H1 (cell line): ENCODE results near the gene GNAQ. TPM values are rescaled to one million over a fixed set of nuclear protein-coding genes. Genes with fewer than 3 reads are reported as not detected.

ENCODE experiments used
- CTCF ChIA-PET: fragments of 300-600 bp; sonication (Branson Sonifier 250); formaldehyde crosslinking; loops from one replicate; lab custom pipeline; 2021; ENCODE audit not compliant: partially characterized antibody; lab: Charles Lee
- POLR2A ChIA-PET: fragments of 300-600 bp; sonication (Branson Sonifier 250); formaldehyde crosslinking; loops from one replicate; lab custom pipeline; 2021; ENCODE audit warnings: inconsistent platforms; ENCODE audit not compliant: partially characterized antibody; lab: Charles Lee
- DNase-seq, 2 experiments: peaks; one replicate each; pipeline versions ENCODE4 v3.0.0 to v3.0.0-alpha.2; 2010 to 2022; ENCODE audit warnings: low spot score in 2 of 2, low read depth in 1 of 2, mixed read lengths in 1 of 2
- FAIRE-seq: peaks from 2 replicates; lab custom pipeline; 2011; peaks lifted over from hg19 to GRCh38; lab: Jason Lieb, UNC
- H2AFZ ChIP-seq: 2 replicates; pipeline ENCODE4 v1.8.1; 2012; ENCODE audit warnings: low read length, inconsistent platforms
- H2AK5ac ChIP-seq: 2 replicates; pipeline ENCODE4 v1.6.1; 2013; ENCODE audit warnings: low read depth, low read length
- H2BK120ac ChIP-seq: replicated peaks from 2 replicates; pipeline ENCODE3; 2013; ENCODE audit warnings: low read depth, low read length, inconsistent platforms
- H2BK12ac ChIP-seq: 2 replicates; pipeline ENCODE4 v1.6.1; 2013; ENCODE audit warnings: low read depth, low read length
- H2BK15ac ChIP-seq: 2 replicates; pipeline ENCODE4 v1.6.1; 2013; ENCODE audit warnings: low read length
- H2BK20ac ChIP-seq: 2 replicates; pipeline ENCODE4 v1.6.1; 2013; ENCODE audit warnings: low read length
- H2BK5ac ChIP-seq: 2 replicates; pipeline ENCODE4 v1.6.1; 2013; ENCODE audit warnings: low read depth, low read length
- H3K14ac ChIP-seq: 2 replicates; pipeline ENCODE4 v1.6.1; 2013; ENCODE audit warnings: inconsistent platforms; ENCODE audit not compliant: insufficient read length
- H3K18ac ChIP-seq: 2 replicates; pipeline ENCODE4 v1.6.1; 2013; ENCODE audit warnings: low read length; ENCODE audit errors: extremely low read depth
- H3K23ac ChIP-seq: 2 replicates; pipeline ENCODE4 v1.6.1; 2013; ENCODE audit warnings: inconsistent platforms; ENCODE audit not compliant: insufficient read length
- H3K23me2 ChIP-seq: 2 replicates; pipeline ENCODE4 v1.6.1; 2013; ENCODE audit warnings: low read depth, low read length
- H3K27ac ChIP-seq: 2 replicates; pipeline ENCODE4 v1.6.1; 2011; ENCODE audit warnings: low read depth, low read length, inconsistent platforms
- H3K27me3 ChIP-seq, 4 experiments: replicated peaks in 1 of 4; 1 replicate in 1 of 4; 2 replicates in 3 of 4; pipeline versions ENCODE4 v1.6.1 to v1.8.1; 2011 to 2013; ENCODE audit warnings: low read length in 3 of 4, mild to moderate bottlenecking in 3 of 4, inconsistent platforms in 2 of 4, mixed read lengths in 2 of 4, moderate library complexity in 1 of 4; ENCODE audit not compliant: control insufficient read depth in 3 of 4, insufficient read depth in 3 of 4; ENCODE audit errors: extremely low read depth in 1 of 4
- H3K36me3 ChIP-seq, 4 experiments: 2 replicates each; pipeline versions ENCODE4 v1.6.1 to v1.8.1; 2011 to 2013; ENCODE audit warnings: mild to moderate bottlenecking in 4 of 4, low read length in 3 of 4, moderate library complexity in 2 of 4, control low read depth in 1 of 4, inconsistent platforms in 1 of 4; ENCODE audit not compliant: insufficient read depth in 4 of 4, control insufficient read depth in 2 of 4
- H3K4ac ChIP-seq: replicated peaks from 2 replicates; pipeline ENCODE3; 2013; ENCODE audit warnings: low read length, low read depth, mixed read lengths, inconsistent platforms; ENCODE audit not compliant: insufficient read length
- H3K4me1 ChIP-seq, 4 experiments: replicated peaks in 1 of 4; 1 replicate in 1 of 4; 2 replicates in 3 of 4; pipeline versions ENCODE4 v1.6.1 to v1.8.1; 2011 to 2013; ENCODE audit warnings: low read length in 3 of 4, inconsistent platforms in 2 of 4, mixed read lengths in 1 of 4; ENCODE audit not compliant: insufficient read depth in 4 of 4, control insufficient read depth in 3 of 4
- H3K4me2 ChIP-seq, 2 experiments: 2 replicates each; pipeline versions ENCODE4 v1.6.1 to v1.8.1; 2011 to 2013; ENCODE audit warnings: low read depth in 2 of 2, low read length in 2 of 2, control low read depth in 1 of 2, inconsistent platforms in 1 of 2, mild to moderate bottlenecking in 1 of 2; ENCODE audit not compliant: insufficient read depth in 1 of 2
- H3K4me3 ChIP-seq, 4 experiments: fragments of 200-600, 300-600 bp in 1 of 4; sonication (generic), shearing (Covaris generic), sonication (Bioruptor Twin) in 1 of 4; 2 replicates each; pipeline versions ENCODE4 v1.5.1 to v1.8.1; 2011 to 2016; ENCODE audit warnings: low read length in 4 of 4, low read depth in 3 of 4, control low read depth in 2 of 4, inconsistent platforms in 2 of 4, mild to moderate bottlenecking in 2 of 4, mixed read lengths in 1 of 4, moderate library complexity in 1 of 4; ENCODE audit not compliant: insufficient read depth in 2 of 4; ENCODE audit errors: extremely low read depth in 1 of 4
- H3K56ac ChIP-seq: replicated peaks from 2 replicates; pipeline ENCODE3; 2013; ENCODE audit warnings: low read depth, mild to moderate bottlenecking, mixed read lengths, low read length, inconsistent platforms; ENCODE audit not compliant: insufficient read length
- H3K79me1 ChIP-seq: 2 replicates; pipeline ENCODE4 v1.6.1; 2013; ENCODE audit warnings: low read depth, low read length, control low read depth
- H3K79me2 ChIP-seq, 2 experiments: 2 replicates each; pipeline versions ENCODE4 v1.6.1 to v1.8.1; 2012 to 2013; ENCODE audit warnings: low read length in 2 of 2, mild to moderate bottlenecking in 2 of 2, inconsistent platforms in 1 of 2; ENCODE audit not compliant: insufficient read depth in 2 of 2, control insufficient read depth in 1 of 2
- H3K9ac ChIP-seq, 4 experiments: replicated peaks in 1 of 4; 1 replicate in 1 of 4; 2 replicates in 3 of 4; pipeline versions ENCODE4 v1.6.1 to v1.8.1; 2011 to 2013; ENCODE audit warnings: low read depth in 3 of 4, low read length in 3 of 4, control low read depth in 2 of 4, mild to moderate bottlenecking in 2 of 4, moderate library complexity in 2 of 4, inconsistent platforms in 1 of 4; ENCODE audit errors: extremely low read depth in 1 of 4
- H3K9me3 ChIP-seq, 2 experiments: 2 replicates each; pipeline versions ENCODE4 v1.6.1 to v1.8.1; 2012 to 2013; ENCODE audit warnings: mild to moderate bottlenecking in 2 of 2, moderate library complexity in 2 of 2, control low read depth in 1 of 2, inconsistent platforms in 1 of 2, low read depth in 1 of 2, low read length in 1 of 2, mixed read lengths in 1 of 2; ENCODE audit not compliant: insufficient read depth in 2 of 2
- H4K20me1 ChIP-seq, 2 experiments: replicated peaks in 1 of 2; 2 replicates each; pipeline versions ENCODE3 to v1.8.1; 2011 to 2013; ENCODE audit warnings: inconsistent platforms in 2 of 2, low read length in 2 of 2, mild to moderate bottlenecking in 1 of 2; ENCODE audit not compliant: insufficient read depth in 2 of 2, control insufficient read depth in 1 of 2
- H4K5ac ChIP-seq: 2 replicates; pipeline ENCODE4 v1.6.1; 2013; ENCODE audit warnings: low read length, low read depth, mixed read lengths, inconsistent platforms; ENCODE audit not compliant: insufficient read length
- H4K8ac ChIP-seq: 2 replicates; pipeline ENCODE4 v1.8.0; 2013; ENCODE audit warnings: mild to moderate bottlenecking, moderate library complexity, low read length, inconsistent platforms; ENCODE audit not compliant: insufficient read depth; ENCODE audit errors: extremely low read depth
- H4K91ac ChIP-seq: replicated peaks from 2 replicates; pipeline ENCODE3; 2013; ENCODE audit warnings: low read length, mixed read lengths, inconsistent platforms; ENCODE audit not compliant: insufficient read length
- EGR1 ChIP-seq: IDR thresholded peaks from 2 replicates; pipeline ENCODE4 v1.6.1; 2011; ENCODE audit warnings: low read depth, low read length, borderline replicate concordance
- SP2 ChIP-seq: IDR thresholded peaks from 2 replicates; pipeline ENCODE4 v1.6.1; 2012; ENCODE audit warnings: mild to moderate bottlenecking, low read length, inconsistent platforms
- WGBS, 2 experiments: shearing (Covaris generic) in 1 of 2; methylation state at CpG; one replicate each; pipeline versions ENCODE4 v1.1.6 to v1.1.7; 2013 to 2015; ENCODE audit warnings: low lambda C conversion rate in 2 of 2, mixed read lengths in 2 of 2, inconsistent platforms in 1 of 2, low coverage in 1 of 2, missing lambda C conversion rate in 1 of 2; ENCODE audit not compliant: insufficient replicate concordance in 2 of 2, insufficient coverage in 1 of 2, insufficient read length in 1 of 2; ENCODE audit errors: extremely low coverage in 1 of 2, missing lambda C conversion rate in 1 of 2; 5-methylcytosine and 5-hydroxymethylcytosine counted together
- polyA plus RNA-seq, 7 experiments: library from polyadenylated mRNA; depleted of rRNA in 3 of 7; stranded (reverse) in 5 of 7; unstranded in 2 of 7; fragments of >200 nt in 5 of 7; fragments of 200-250 nt in 2 of 7; gene quantifications; 1 replicate in 5 of 7; 2 replicates in 1 of 7; 4 replicates in 1 of 7; pipeline versions ENCODE4 v1.2.1 to v1.2.3, GENCODE V29; 2011 to 2013; ENCODE audit warnings: missing spikeins in 2 of 7, mixed read lengths in 2 of 7
- total RNA-seq: library from RNA; stranded (reverse); fragmentation: NEBNext Ultra II Directional; extraction: Animal tissue kit (Norgen Biotek cat#: 25700); gene quantifications from 2 replicates; pipeline ENCODE4 v1.2.1, GENCODE V29; 2021
- TF ChIP-seq, protein P1 (sequence below), 3 experiments: IDR thresholded peaks; 1 replicate in 2 of 3; 2 replicates in 1 of 3; pipeline versions ENCODE4 v1.5.1 to v1.6.1; 2011; ENCODE audit warnings: low read length in 3 of 3, mild to moderate bottlenecking in 3 of 3, inconsistent platforms in 2 of 3, low read depth in 1 of 3, moderate library complexity in 1 of 3; ENCODE audit not compliant: insufficient read depth in 1 of 3; ENCODE audit errors: control extremely low read depth in 1 of 3

The GNAQ gene
- total and polyA plus RNA-seq, 2 of the 8 experiments (the other 6 are each of a cell fraction or from before 2014, with no cell fraction given) = 22.8 to 63.8 TPM

GRCh38 chr9:77892171-77892570 is 139.4 kb downstream of the GNAQ start:
- Histone ChIP-seq H2BK120ac (no peak overlapping the region), H3K14ac (no peak overlapping the region), H3K36me3 (peaks cover 0 to 2% (median 0%) of the 10 kb centered on the region in 4 experiments; a peak in 1 of 8 replicates), H3K4me2 (no peak overlapping the region), H2BK12ac (no peak overlapping the region), H3K9me3 (no peaks in the 10 kb centered on the region), H4K5ac (no peak overlapping the region), H3K23ac (no peak overlapping the region), H2AFZ (no peak overlapping the region), H3K4ac (no peak overlapping the region), H3K56ac (no peak overlapping the region), H3K23me2 (no peaks in the 10 kb centered on the region), H3K18ac (no peak overlapping the region), H3K27me3 (no peaks in the 10 kb centered on the region), H2AK5ac (no peak overlapping the region), H2BK15ac (no peak overlapping the region), H2BK20ac (no peak overlapping the region), H3K79me1 (no peaks in the 10 kb centered on the region; the same call in 1 of the 2 replicates), H2BK5ac (no peak overlapping the region), H3K9ac (no peak overlapping the region), H4K91ac (no peak overlapping the region), H3K4me3 (no peak overlapping the region), H4K8ac (no peak overlapping the region), H3K27ac (no peak overlapping the region), H4K20me1 (no peaks in the 10 kb centered on the region), H3K4me1 (peaks cover 0 to 3% (median 2%) of the 10 kb centered on the region in 4 experiments; a peak in 3 of 7 replicates), H3K79me2 (peaks cover 0 to 2% of the 10 kb centered on the region in 2 experiments; a peak in 1 of 4 replicates)
- ChIA-PET CTCF (interaction anchor here (0.6 kb wide), 1 partner anchor 9 kb away, joined by 3 read pairs; no protein-coding TSS in a partner anchor), POLR2A (interaction anchor here (0.6 kb wide), 1 partner anchor 8 kb away, joined by 3 read pairs; no protein-coding TSS in a partner anchor)
- 5% methylated on average over 1 of the region's 1 CpG; no CpG with 5 or more reads in 1 of the 2 experiments for WGBS, 2 experiments
- FAIRE-seq (no peak), DNase-seq (no peak)
- no peak for TF ChIP-seq EGR1
- TF ChIP-seq, protein P1, sequence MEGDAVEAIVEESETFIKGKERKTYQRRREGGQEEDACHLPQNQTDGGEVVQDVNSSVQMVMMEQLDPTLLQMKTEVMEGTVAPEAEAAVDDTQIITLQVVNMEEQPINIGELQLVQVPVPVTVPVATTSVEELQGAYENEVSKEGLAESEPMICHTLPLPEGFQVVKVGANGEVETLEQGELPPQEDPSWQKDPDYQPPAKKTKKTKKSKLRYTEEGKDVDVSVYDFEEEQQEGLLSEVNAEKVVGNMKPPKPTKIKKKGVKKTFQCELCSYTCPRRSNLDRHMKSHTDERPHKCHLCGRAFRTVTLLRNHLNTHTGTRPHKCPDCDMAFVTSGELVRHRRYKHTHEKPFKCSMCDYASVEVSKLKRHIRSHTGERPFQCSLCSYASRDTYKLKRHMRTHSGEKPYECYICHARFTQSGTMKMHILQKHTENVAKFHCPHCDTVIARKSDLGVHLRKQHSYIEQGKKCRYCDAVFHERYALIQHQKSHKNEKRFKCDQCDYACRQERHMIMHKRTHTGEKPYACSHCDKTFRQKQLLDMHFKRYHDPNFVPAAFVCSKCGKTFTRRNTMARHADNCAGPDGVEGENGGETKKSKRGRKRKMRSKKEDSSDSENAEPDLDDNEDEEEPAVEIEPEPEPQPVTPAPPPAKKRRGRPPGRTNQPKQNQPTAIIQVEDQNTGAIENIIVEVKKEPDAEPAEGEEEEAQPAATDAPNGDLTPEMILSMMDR (IDR thresholded peaks at IDR 0.05; ENCODE audit: control extremely low read depth in 1 of 3, insufficient read depth in 1 of 3, low read depth in 1 of 3, low read length in 3 of 3) = no peak
- TF ChIP-seq SP2 = no peak
